Keratinocyte (primary cell): ENCODE data around the gene NCLN.

Source experiments
- CTCF ChIP-seq, 3 experiments: IDR thresholded peaks in 1 of 3; conservative IDR thresholded peaks in 1 of 3; optimal IDR thresholded peaks in 1 of 3; 2 replicates in 2 of 3; 3 replicates in 1 of 3; pipeline versions ENCODE3 to v1.5.1; 2011; ENCODE audit warnings: low read length in 3 of 3, mild to moderate bottlenecking in 3 of 3, moderate library complexity in 2 of 3, control low read depth in 1 of 3, inconsistent platforms in 1 of 3; ENCODE audit not compliant: insufficient read depth in 2 of 3; ENCODE audit errors: extremely low read depth in 1 of 3
- EZH2 ChIP-seq: IDR thresholded peaks from one replicate; pipeline ENCODE4 v1.6.1; 2012; ENCODE audit warnings: inconsistent platforms, mild to moderate bottlenecking, low read length, moderate library complexity

DNA sequence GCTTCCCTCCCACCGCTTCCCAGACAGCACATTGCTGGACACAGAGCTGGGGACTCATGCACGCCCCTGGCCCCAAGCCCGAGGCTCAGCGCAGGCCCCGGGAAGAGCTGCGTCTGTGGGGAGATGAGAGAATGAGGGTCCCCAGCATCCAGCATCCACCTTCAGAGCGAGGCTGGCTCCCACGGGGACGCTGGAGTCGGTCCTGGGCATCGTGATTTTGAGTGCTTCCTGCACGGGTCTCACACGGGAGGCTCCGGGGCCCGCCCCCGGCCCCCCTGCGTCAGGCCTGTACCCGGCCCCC, 4.7 kb downstream of the NCLN start:
- no peak for TF ChIP-seq CTCF (optimal IDR thresholded peaks at IDR 0.05 in 1 of 3, IDR thresholded peaks at IDR 0.05 in 1 of 3, conservative IDR thresholded peaks at IDR 0.05 in 1 of 3; ENCODE audit: extremely low read depth in 1 of 3, insufficient read depth in 2 of 3, low read length in 3 of 3)
- no peak for TF ChIP-seq EZH2
